ENCODE results near the gene GNPTAB. TPM values are rescaled to one million over a fixed set of nuclear protein-coding genes. Genes with fewer than 3 reads are reported as not detected.

GNPTAB gene
- total and polyA plus RNA-seq, 2 of the 13 experiments (the other 11 are each of a cell fraction or from before 2014, with no cell fraction given) = 13.6 to 19.4 TPM

- TF ChIP-seq RERE (CRISPR knock-in tag; IDR thresholded peaks at IDR 0.05; ENCODE audit: low read depth) = no peak
- peak; percentile 90 for TF ChIP-seq RBFOX2 (IDR thresholded peaks at IDR 0.05; ENCODE audit: low read depth, low read length)
- peak; percentile 72; the same call in 1 of the 2 replicates for TF ChIP-seq ZMAT3 (CRISPR knock-in tag; conservative IDR thresholded peaks at IDR 0.05)
- no peak for TF ChIP-seq AFF4 (CRISPR knock-in tag; IDR thresholded peaks at IDR 0.05)
- TF ChIP-seq NFYB (CRISPR knock-in tag; IDR thresholded peaks at IDR 0.05) = peak; percentile 14; the same call in 1 of the 2 replicates
- TF ChIP-seq KDM5B (CRISPR knock-in tag; IDR thresholded peaks at IDR 0.05; ENCODE audit: borderline replicate concordance) = peak; percentile 91
- no peak for TF ChIP-seq TRIM22 (IDR thresholded peaks at IDR 0.05)
- no peak for TF ChIP-seq EP300 (IDR thresholded peaks at IDR 0.05; ENCODE audit: low read depth in 2 of 2, low read length in 2 of 2)
- peak; percentile 45; the same call in 1 of the 2 replicates for TF ChIP-seq EP300 (CRISPR knock-in tag; IDR thresholded peaks at IDR 0.05; ENCODE audit: borderline replicate concordance)
- peak; percentile 22; the same call in 1 of the 2 replicates for TF ChIP-seq ZNF784 (CRISPR knock-in tag; IDR thresholded peaks at IDR 0.05; ENCODE audit: borderline replicate concordance)
- TF ChIP-seq PHB2 (IDR thresholded peaks at IDR 0.05; ENCODE audit: partially characterized antibody) = no peak
- peak; percentile 94; the same call in 1 of the 2 replicates for TF ChIP-seq RELA (CRISPR knock-in tag; IDR thresholded peaks at IDR 0.05)
- no peak for TF ChIP-seq ZNF101 (CRISPR knock-in tag; IDR thresholded peaks at IDR 0.05; ENCODE audit: borderline replicate concordance, low read depth)
- TF ChIP-seq ETS1 (CRISPR knock-in tag; IDR thresholded peaks at IDR 0.05) = no peak
- no peak for TF ChIP-seq SMARCE1 (IDR thresholded peaks at IDR 0.05; ENCODE audit: borderline replicate concordance)
Measured at GRCh38 chr12:101876861-101877805, 46.4 kb upstream of the GNPTAB start, which contains the start of gene DRAM1 (continued).
